ENCODE data around the gene CEACAM6. TPM values are rescaled to one million over a fixed set of nuclear protein-coding genes. Genes with fewer than 3 reads are reported as not detected.

The CEACAM6 gene
- total RNA-seq, 1 experiment from 2014 or later: 0.37 TPM

- H3K4me3 Mint-ChIP-seq: no peak overlapping the region
- TF ChIP-seq NR2C2 (CRISPR knock-in tag; IDR thresholded peaks at IDR 0.05) (no peak), TEAD4 (CRISPR knock-in tag; IDR thresholded peaks at IDR 0.05) (no peak), NR1H2 (CRISPR knock-in tag; IDR thresholded peaks at IDR 0.05) (no peak), SMAD3 (CRISPR knock-in tag; IDR thresholded peaks at IDR 0.05; ENCODE audit: borderline replicate concordance) (no peak), HMGA2 (CRISPR knock-in tag; IDR thresholded peaks at IDR 0.05) (peak; percentile 99)
- no peak for DNase-seq (ENCODE audit: low spot score)
- ChIA-PET POLR2A (no interaction called here), CTCF (interaction anchor here (1.6 to 3.5 kb wide), 2 partner anchors 16 to 24 kb away, joined by 9 to 23 read pairs; no protein-coding TSS in a partner anchor)
- ATAC-seq: no peak
- H3K4me1 Mint-ChIP-seq: 0 out of 2 replicates have a peak, but pooled peaks cover 6% of the 10 kb centered on the region
- H3K27ac Mint-ChIP-seq: no peak overlapping the region
- peaks cover 6% of the 10 kb centered on the region for H3K27me3 Mint-ChIP-seq (ENCODE audit: low read depth)
- peaks cover 2% of the 10 kb centered on the region; the same call in 1 of the 2 replicates for H3K36me3 Mint-ChIP-seq
- peaks cover 12% of the 10 kb centered on the region; the same call in 1 of the 2 replicates for H3K9me3 Mint-ChIP-seq
These were observed 14.3 kb downstream of the CEACAM6 start for GRCh38 chr19:41769608-41770007.

- peaks cover 12% of the 10 kb centered on the region; the same call in 1 of the 2 replicates for H3K9me3 Mint-ChIP-seq
- TF ChIP-seq RORB (CRISPR knock-in tag; IDR thresholded peaks at IDR 0.05) (no peak), GTF2I (CRISPR knock-in tag; conservative IDR thresholded peaks at IDR 0.05) (no peak), FOXK1 (CRISPR knock-in tag; IDR thresholded peaks at IDR 0.05) (no peak), MLX (CRISPR knock-in tag; IDR thresholded peaks at IDR 0.05) (no peak), FOXJ3 (CRISPR knock-in tag; IDR thresholded peaks at IDR 0.05; ENCODE audit: borderline replicate concordance) (no peak), RELA (CRISPR knock-in tag; IDR thresholded peaks at IDR 0.05; ENCODE audit: borderline replicate concordance) (no peak), FOXP4 (CRISPR knock-in tag; IDR thresholded peaks at IDR 0.05) (no peak), E2F4 (CRISPR knock-in tag; IDR thresholded peaks at IDR 0.05; ENCODE audit: borderline replicate concordance, low read depth) (no peak), SMAD3 (CRISPR knock-in tag; IDR thresholded peaks at IDR 0.05; ENCODE audit: borderline replicate concordance) (no peak), ZBTB43 (CRISPR knock-in tag; IDR thresholded peaks at IDR 0.05) (no peak), KAT7 (CRISPR knock-in tag; IDR thresholded peaks at IDR 0.05; ENCODE audit: borderline replicate concordance) (no peak), CREM (CRISPR knock-in tag; IDR thresholded peaks at IDR 0.05) (no peak), ZSCAN18 (CRISPR knock-in tag; IDR thresholded peaks at IDR 0.05) (no peak), JUN (CRISPR knock-in tag; IDR thresholded peaks at IDR 0.05) (no peak), PRDM15 (CRISPR knock-in tag; IDR thresholded peaks at IDR 0.05) (no peak), ZNF219 (CRISPR knock-in tag; IDR thresholded peaks at IDR 0.05; ENCODE audit: borderline replicate concordance) (no peak), NR2C2 (CRISPR knock-in tag; IDR thresholded peaks at IDR 0.05) (no peak), NFATC4 (CRISPR knock-in tag; IDR thresholded peaks at IDR 0.05) (no peak)
- no peak for ATAC-seq
- ChIA-PET CTCF (interaction anchor here (1.1 to 3.5 kb wide), 2 partner anchors 15 to 18 kb away, joined by 3 to 23 read pairs; no protein-coding TSS in a partner anchor), POLR2A (no interaction called here)
- no peak overlapping the region for H3K4me3 Mint-ChIP-seq
- H3K36me3 Mint-ChIP-seq: peaks cover 2% of the 10 kb centered on the region; the same call in 1 of the 2 replicates
- H3K27ac Mint-ChIP-seq: no peak overlapping the region
- peaks cover 9% of the 10 kb centered on the region for H3K4me1 Mint-ChIP-seq
- H3K27me3 Mint-ChIP-seq (ENCODE audit: low read depth): peaks cover 1% of the 10 kb centered on the region
- DNase-seq (ENCODE audit: low spot score): no peak
These were observed 16.1 kb downstream of the CEACAM6 start for GRCh38 chr19:41771410-41771809.
